H1 (cell line): Measurements from ENCODE around the gene PLCB2. TPM values are rescaled to one million over a fixed set of nuclear protein-coding genes. Genes with fewer than 3 reads are reported as not detected.

Experiments
- BCL11A ChIP-seq, 2 experiments: IDR thresholded peaks; one replicate each; pipeline ENCODE4 v1.6.1; 2011; ENCODE audit warnings: low read depth in 2 of 2, low read length in 2 of 2, mild to moderate bottlenecking in 2 of 2
- FOSL1 ChIP-seq: IDR thresholded peaks from 2 replicates; pipeline ENCODE4 v1.6.1; 2011; ENCODE audit warnings: mild to moderate bottlenecking, low read depth, low read length, moderate library complexity; ENCODE audit not compliant: insufficient read depth
- GTF2F1 ChIP-seq: IDR thresholded peaks from 2 replicates; pipeline ENCODE4 v1.6.1; 2012; ENCODE audit warnings: low read depth, low read length, improper control_type of control experiment, borderline replicate concordance
- MAFK ChIP-seq: IDR thresholded peaks from 2 replicates; pipeline ENCODE4 v1.6.1; 2012; ENCODE audit warnings: low read depth, mild to moderate bottlenecking, improper control_type of control experiment, low read length
- POLR2AphosphoS5 ChIP-seq: IDR thresholded peaks from 2 replicates; pipeline ENCODE4 v1.6.1; 2011; ENCODE audit warnings: low read depth, low read length
- RBBP5 ChIP-seq: IDR thresholded peaks from 2 replicates; pipeline ENCODE4 v1.7.1; 2012; ENCODE audit warnings: low read depth, mild to moderate bottlenecking, inconsistent platforms, low read length, moderate library complexity, borderline replicate concordance
- SIRT6 ChIP-seq: IDR thresholded peaks from one replicate; pipeline ENCODE4 v1.7.1; 2012; ENCODE audit warnings: low read length, inconsistent platforms
- USF2 ChIP-seq: IDR thresholded peaks from 2 replicates; pipeline ENCODE4 v1.6.1; 2011; ENCODE audit warnings: low read length, improper control_type of control experiment
- polyA plus RNA-seq, 7 experiments: library from polyadenylated mRNA; depleted of rRNA in 3 of 7; stranded (reverse) in 5 of 7; unstranded in 2 of 7; fragments of >200 nt in 5 of 7; fragments of 200-250 nt in 2 of 7; gene quantifications; 1 replicate in 5 of 7; 2 replicates in 1 of 7; 4 replicates in 1 of 7; pipeline versions ENCODE4 v1.2.1 to v1.2.3, GENCODE V29; 2011 to 2013; ENCODE audit warnings: missing spikeins in 2 of 7, mixed read lengths in 2 of 7
- total RNA-seq: library from RNA; stranded (reverse); fragmentation: NEBNext Ultra II Directional; extraction: Animal tissue kit (Norgen Biotek cat#: 25700); gene quantifications from 2 replicates; pipeline ENCODE4 v1.2.1, GENCODE V29; 2021
- TF ChIP-seq, protein P1 (sequence below): fragments of 300-600 bp; sonication (generic); IDR thresholded peaks from 2 replicates; pipeline ENCODE4 v1.7.1; 2012; ENCODE audit warnings: low read length, moderate library complexity, mild to moderate bottlenecking, inconsistent platforms; ENCODE audit not compliant: insufficient replicate concordance

The PLCB2 gene
- total and polyA plus RNA-seq, 2 of the 8 experiments (the other 6 are each of a cell fraction or from before 2014, with no cell fraction given): 7.2 to 8.4 TPM

DNA sequence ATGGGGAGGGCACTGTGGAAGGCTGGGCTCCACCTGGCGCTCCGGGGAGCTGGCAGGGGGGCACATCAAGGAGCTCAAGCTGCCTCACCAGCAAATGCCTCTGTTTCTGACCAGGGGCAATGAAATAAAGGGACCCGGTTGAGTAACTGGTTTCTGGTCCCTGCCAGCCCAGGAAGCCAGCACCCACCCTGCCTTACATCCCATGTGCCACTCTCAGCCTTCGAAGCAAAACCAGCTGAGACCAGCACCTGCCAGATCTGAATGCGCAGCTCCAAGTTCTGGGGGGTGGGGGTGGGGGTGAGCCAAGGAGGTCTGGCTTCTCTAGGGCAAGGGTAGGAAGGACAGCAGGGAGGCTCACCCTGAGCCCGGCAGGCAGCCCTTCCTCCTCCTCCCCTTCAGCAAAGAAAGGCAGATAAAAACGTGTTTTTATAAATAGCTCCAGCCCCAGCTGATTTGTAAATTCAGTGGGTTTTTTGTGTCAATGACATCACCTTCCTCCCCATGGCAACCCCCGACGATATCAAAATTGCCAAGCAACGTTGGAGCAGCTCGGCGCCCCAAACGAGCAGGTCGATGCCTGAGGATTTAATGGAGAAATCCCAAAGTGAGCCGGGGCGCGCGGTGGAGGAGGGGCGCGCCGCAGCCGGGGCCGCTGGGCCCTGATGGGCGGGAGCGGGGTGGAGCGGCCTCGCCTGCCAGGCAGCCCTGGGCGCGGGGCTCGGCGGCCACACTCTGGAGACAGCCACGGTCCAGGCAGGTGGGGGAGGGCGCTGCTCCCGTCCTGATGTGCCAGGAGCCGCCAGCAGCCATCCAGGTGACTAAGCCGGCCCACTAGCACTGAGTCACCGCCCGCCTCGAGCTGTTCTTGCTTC lies 69.0 kb downstream of the PLCB2 start, which contains the start of gene PAK6 (continued):
- TF ChIP-seq RBBP5 (peak; percentile 92; the same call in 1 of the 2 replicates), GTF2F1 (no peak), SIRT6 (no peak), MAFK (no peak), POLR2AphosphoS5 (peak; percentile 68), FOSL1 (no peak), USF2 (no peak), BCL11A (IDR thresholded peaks at IDR 0.05; ENCODE audit: low read depth in 2 of 2, low read length in 2 of 2) (no peak)
- TF ChIP-seq, protein P1, sequence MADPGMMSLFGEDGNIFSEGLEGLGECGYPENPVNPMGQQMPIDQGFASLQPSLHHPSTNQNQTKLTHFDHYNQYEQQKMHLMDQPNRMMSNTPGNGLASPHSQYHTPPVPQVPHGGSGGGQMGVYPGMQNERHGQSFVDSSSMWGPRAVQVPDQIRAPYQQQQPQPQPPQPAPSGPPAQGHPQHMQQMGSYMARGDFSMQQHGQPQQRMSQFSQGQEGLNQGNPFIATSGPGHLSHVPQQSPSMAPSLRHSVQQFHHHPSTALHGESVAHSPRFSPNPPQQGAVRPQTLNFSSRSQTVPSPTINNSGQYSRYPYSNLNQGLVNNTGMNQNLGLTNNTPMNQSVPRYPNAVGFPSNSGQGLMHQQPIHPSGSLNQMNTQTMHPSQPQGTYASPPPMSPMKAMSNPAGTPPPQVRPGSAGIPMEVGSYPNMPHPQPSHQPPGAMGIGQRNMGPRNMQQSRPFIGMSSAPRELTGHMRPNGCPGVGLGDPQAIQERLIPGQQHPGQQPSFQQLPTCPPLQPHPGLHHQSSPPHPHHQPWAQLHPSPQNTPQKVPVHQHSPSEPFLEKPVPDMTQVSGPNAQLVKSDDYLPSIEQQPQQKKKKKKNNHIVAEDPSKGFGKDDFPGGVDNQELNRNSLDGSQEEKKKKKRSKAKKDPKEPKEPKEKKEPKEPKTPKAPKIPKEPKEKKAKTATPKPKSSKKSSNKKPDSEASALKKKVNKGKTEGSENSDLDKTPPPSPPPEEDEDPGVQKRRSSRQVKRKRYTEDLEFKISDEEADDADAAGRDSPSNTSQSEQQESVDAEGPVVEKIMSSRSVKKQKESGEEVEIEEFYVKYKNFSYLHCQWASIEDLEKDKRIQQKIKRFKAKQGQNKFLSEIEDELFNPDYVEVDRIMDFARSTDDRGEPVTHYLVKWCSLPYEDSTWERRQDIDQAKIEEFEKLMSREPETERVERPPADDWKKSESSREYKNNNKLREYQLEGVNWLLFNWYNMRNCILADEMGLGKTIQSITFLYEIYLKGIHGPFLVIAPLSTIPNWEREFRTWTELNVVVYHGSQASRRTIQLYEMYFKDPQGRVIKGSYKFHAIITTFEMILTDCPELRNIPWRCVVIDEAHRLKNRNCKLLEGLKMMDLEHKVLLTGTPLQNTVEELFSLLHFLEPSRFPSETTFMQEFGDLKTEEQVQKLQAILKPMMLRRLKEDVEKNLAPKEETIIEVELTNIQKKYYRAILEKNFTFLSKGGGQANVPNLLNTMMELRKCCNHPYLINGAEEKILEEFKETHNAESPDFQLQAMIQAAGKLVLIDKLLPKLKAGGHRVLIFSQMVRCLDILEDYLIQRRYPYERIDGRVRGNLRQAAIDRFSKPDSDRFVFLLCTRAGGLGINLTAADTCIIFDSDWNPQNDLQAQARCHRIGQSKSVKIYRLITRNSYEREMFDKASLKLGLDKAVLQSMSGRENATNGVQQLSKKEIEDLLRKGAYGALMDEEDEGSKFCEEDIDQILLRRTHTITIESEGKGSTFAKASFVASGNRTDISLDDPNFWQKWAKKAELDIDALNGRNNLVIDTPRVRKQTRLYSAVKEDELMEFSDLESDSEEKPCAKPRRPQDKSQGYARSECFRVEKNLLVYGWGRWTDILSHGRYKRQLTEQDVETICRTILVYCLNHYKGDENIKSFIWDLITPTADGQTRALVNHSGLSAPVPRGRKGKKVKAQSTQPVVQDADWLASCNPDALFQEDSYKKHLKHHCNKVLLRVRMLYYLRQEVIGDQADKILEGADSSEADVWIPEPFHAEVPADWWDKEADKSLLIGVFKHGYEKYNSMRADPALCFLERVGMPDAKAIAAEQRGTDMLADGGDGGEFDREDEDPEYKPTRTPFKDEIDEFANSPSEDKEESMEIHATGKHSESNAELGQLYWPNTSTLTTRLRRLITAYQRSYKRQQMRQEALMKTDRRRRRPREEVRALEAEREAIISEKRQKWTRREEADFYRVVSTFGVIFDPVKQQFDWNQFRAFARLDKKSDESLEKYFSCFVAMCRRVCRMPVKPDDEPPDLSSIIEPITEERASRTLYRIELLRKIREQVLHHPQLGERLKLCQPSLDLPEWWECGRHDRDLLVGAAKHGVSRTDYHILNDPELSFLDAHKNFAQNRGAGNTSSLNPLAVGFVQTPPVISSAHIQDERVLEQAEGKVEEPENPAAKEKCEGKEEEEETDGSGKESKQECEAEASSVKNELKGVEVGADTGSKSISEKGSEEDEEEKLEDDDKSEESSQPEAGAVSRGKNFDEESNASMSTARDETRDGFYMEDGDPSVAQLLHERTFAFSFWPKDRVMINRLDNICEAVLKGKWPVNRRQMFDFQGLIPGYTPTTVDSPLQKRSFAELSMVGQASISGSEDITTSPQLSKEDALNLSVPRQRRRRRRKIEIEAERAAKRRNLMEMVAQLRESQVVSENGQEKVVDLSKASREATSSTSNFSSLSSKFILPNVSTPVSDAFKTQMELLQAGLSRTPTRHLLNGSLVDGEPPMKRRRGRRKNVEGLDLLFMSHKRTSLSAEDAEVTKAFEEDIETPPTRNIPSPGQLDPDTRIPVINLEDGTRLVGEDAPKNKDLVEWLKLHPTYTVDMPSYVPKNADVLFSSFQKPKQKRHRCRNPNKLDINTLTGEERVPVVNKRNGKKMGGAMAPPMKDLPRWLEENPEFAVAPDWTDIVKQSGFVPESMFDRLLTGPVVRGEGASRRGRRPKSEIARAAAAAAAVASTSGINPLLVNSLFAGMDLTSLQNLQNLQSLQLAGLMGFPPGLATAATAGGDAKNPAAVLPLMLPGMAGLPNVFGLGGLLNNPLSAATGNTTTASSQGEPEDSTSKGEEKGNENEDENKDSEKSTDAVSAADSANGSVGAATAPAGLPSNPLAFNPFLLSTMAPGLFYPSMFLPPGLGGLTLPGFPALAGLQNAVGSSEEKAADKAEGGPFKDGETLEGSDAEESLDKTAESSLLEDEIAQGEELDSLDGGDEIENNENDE: no peak
